Uterus (tissue), 2 donors: ENCODE results near the gene ELF5.

Experiments used
- CTCF ChIP-seq, 4 experiments: fragments of 200-600 bp in 2 of 4; fragments of 450-650 bp in 2 of 4; sonication (generic) in 2 of 4; IDR thresholded peaks; one replicate each; pipeline ENCODE4 v1.5.1; 2016 to 2019; ENCODE audit warnings: antibody characterized with exemption in 4 of 4, mild to moderate bottlenecking in 2 of 4, moderate library complexity in 1 of 4
- POLR2A ChIP-seq, 2 donors: fragments of 450-650 bp; IDR thresholded peaks; one replicate each; pipeline ENCODE4 v1.6.1; 2016; ENCODE audit warnings: antibody characterized with exemption in 2 of 2, mild to moderate bottlenecking in 1 of 2, moderate library complexity in 1 of 2

- TF ChIP-seq CTCF (IDR thresholded peaks at IDR 0.05) (no peak), POLR2A (IDR thresholded peaks at IDR 0.05) (no peak)
Measured at GRCh38 chr11:34525888-34526657, 12.5 kb upstream of the ELF5 start.
